ENCODE measurements around the gene SUSD3. TPM values are rescaled to one million over a fixed set of nuclear protein-coding genes. Genes with fewer than 3 reads are reported as not detected.
A peak's percentile ranks its signal among the peaks of the same experiment; 100 is the strongest.

The SUSD3 gene
- total RNA-seq, 2 donors from 2014 or later, result 0.95 to 2.0 TPM

DNA sequence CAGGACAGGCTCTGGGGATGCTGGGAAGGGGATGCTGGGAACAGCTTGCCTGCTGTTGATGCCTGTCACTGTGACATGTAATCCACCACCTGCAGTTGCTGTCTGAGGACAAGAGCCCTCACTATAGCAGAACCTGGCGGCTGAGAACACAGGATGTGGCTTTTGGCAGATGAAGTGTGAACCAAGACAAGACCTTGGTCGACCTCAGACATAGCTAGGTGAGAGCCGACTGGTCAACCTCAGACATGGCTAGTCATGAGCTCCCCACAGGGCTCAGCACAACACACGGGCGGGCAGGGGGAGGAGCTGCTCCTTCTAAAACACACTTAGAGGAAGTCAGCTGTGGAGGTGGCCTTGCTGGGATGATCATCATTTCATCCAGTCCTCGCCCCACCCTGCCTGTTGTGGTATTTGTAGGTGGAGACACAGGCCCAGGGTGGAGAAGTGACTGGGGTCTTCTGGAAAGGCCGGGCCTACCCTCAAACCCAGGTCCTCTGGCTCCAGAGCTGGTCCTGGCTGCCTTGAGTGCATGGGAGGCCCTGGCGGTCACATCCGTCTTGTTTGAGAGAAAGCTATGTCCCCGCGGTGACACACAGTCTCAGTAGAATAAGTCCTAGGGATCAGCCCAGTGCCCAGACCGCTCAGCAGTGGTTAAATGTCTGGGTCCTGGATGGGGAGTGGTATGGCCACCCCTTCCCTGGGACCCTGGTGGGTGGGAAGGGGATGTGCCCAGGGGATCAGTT, 6.1 kb downstream of the SUSD3 start:
- DNase-seq (peak; percentile 56 to 70), ATAC-seq (peak; percentile 53)
- intact Hi-C loops (cut with DNase I, micrococcal nuclease), result no loop called here

DNA sequence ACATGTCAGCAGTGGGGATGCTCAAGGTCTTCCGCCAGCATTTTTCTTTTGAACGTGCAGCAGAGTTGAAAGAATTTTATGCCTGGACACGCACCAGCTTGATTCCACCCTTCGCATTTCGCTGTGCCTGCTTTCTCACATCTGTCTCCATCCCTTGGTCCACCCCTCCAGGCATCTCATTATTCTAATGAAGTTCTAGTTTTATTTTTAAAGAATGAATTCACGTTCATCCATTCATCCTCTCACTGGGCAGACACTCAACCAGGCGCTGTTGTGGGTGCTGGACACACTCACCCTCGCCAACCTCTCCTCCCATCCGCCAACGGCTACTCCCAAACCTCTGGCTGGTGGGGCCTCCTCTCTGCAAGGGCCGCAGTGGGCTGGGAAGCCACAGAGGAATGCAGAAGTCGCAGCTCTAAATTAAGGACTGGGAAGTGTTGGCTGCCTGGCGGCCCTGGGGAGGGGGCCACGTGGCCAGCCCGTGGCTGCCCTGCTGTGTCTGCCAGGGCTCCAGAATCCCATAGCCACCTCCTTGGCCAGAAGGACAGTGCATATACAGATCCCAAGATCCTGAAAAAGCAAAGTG, 6.7 kb downstream of the SUSD3 start:
- DNase-seq, result no peak
- ATAC-seq, result no peak
- intact Hi-C loops (cut with DNase I, micrococcal nuclease), result no loop called here

DNA sequence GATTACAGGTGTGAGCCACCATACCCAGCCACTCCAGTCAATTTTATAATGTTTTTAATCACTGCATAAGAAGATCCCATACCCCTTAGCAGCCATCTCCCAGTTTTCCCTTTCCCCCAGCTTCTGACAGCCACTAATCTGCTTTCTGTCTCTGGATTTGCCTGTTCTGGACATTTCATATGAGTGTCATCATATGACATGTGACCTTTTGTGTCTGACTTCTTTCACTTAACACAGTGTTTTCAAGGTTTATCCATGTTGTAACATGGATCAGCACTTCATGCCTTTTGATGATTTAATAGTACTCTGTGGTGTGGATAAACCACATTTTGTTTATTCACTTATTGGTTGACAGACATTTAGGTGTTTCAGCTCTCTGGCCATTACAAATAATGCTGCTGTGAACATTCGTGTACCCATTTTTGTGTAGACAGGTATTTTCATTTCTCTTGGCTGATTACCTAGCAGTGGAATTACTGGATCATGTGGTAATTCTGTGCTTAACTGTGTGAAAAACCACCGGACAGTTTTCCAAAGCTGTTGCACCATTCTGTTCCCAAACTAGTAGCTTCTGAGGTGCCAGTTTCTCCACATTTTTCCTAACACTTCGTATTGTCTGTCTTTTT, 8.6 kb downstream of the SUSD3 start:
- intact Hi-C loops (cut with DNase I, micrococcal nuclease), result no loop called here
- no peak for DNase-seq

DNA sequence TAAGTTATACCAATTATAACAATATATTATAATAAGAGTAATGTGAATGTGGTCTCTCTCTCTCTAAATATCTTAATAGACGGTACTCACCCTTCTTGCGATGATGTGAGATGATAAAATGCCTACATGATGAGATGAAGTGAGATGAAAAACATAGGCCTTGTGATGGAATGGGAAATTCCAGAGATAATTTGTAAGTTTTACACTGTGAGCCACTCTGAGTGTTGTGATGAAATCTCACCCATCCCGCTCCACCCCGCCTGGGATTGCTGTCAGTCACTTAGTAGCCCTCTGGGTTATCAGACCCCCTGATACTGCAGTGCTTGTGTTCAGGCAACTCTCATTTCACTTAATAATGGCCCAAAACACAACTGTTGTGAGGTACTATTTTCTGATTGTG, 10.5 kb downstream of the SUSD3 start:
- intact Hi-C loops (cut with DNase I, micrococcal nuclease), result no loop called here
- ATAC-seq, result no peak

More for the DNA sequence above, 8.6 kb downstream of the SUSD3 start:
- ATAC-seq, result no peak

DNA sequence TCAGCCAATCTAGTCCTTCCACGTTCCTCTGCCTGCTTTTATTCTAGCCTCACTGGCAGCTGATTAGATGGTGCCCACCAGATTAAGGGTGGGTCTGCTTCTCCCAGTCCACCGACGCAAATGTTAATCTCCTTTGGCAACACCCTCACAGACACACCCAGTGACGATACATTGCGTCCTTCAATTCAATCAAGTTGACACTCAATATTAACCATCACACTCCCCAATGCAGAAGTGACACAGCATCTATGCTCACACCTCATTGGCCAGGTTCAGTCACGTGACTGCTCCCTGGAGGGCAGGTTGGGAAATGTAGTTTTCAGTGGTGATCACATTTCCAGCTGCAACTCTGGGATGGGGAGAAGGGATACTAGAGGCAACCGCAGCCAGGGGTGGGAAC, 13.0 kb downstream of the SUSD3 start:
- ATAC-seq (no peak), DNase-seq (no peak)
- intact Hi-C loops (cut with DNase I, micrococcal nuclease), result no loop called here

More for the DNA sequence above, 10.5 kb downstream of the SUSD3 start:
- DNase-seq, result no peak

DNA sequence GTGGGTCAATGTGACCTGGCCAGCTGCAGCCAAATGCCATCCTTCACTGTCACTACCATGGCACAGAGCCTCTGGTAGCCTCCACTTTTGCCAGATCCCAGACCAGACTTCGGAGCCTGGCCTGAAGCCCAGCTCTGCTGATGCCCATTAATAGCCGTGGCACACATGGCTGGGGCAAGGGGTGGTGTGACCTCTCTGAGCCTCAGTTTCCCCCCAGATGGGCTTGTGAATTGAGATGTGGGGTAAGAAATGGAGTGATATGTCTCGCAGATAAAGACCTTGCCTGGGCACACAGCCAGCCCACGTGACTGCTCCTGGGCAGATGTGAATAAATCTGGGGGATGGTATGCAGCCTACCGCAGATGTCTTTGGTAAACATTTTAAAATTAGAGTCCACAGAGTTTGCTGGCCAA, 13.9 kb downstream of the SUSD3 start:
- intact Hi-C loops (cut with DNase I, micrococcal nuclease), result no loop called here
- ATAC-seq (peak; percentile 43), DNase-seq (peak in 1 of 2 donors; percentile 63)

DNA sequence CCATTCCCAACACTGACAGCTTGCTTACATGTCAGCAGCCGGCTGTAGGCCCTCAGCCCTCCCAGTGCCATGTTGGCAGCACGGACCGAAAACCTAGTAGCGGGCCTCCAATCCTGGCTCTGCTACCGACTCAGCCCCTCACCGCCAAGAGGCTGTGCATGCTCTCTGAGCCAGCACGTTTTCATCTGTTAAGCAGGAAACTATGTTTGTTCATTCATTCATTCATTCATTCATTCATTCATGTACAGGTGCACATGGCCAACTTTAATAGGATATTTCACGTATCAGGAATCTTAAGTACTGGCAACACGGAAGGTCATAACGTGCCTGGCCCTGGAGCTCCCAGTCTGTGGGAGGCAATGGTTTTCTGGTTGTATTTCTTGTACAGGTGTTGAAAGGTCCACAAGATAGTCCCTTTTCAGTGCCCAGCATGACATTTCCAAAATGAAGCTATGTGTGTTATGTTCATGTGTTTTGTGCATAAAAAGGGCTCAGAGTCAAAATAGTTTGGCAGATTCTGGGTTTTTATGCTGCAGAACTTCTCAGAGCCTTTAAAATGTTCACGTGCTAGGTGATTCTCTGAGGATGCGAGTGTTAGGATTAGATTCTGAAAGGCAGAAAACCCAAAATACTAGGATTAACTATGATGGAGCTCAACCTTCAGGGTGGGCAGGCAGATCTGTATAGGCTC, 17.7 kb downstream of the SUSD3 start:
- ATAC-seq, result no peak
- intact Hi-C loops (cut with DNase I, micrococcal nuclease), result no loop called here

DNA sequence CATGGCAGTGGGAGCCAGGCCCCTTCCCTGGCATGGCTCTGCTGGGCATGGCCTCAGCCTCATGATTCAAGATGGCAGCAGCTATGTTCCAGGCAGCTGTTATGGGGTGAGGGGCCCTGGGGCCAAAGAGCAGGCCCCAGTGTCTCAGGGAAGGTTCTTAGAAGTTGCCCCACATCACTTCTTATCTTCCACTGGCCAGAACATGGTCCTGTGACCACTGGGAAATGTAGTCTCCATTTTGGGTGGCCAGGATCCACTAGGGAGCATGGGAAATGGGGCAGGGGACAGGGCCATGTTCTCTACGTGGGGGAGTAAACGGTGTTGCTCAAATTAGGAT, 18.3 kb downstream of the SUSD3 start:
- DNase-seq, result no peak
- intact Hi-C loops (cut with DNase I, micrococcal nuclease), result no loop called here
- ATAC-seq, result no peak

More for the DNA sequence above, 17.7 kb downstream of the SUSD3 start:
- no peak for DNase-seq

DNA sequence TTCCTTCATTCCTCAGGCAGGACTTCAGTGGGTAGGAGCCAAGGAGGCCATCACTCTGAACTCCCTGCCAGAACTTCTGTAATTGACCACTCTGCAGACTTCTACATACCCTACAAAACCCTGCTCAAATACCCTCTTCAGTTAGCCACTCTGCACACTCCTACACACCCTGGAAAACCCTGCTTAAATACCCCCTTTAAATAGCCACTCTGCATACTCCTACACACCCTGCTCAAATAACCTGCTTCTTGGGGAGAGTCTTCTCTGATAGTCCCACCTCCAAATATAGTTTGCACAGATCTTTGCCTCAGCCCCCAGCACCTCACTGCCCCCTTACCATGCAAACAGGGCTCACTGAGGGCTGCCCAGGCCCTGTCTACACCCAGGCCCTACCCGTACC, 18.9 kb downstream of the SUSD3 start:
- intact Hi-C loops (cut with DNase I, micrococcal nuclease), result no loop called here
- ATAC-seq, result no peak
- DNase-seq, result no peak

DNA sequence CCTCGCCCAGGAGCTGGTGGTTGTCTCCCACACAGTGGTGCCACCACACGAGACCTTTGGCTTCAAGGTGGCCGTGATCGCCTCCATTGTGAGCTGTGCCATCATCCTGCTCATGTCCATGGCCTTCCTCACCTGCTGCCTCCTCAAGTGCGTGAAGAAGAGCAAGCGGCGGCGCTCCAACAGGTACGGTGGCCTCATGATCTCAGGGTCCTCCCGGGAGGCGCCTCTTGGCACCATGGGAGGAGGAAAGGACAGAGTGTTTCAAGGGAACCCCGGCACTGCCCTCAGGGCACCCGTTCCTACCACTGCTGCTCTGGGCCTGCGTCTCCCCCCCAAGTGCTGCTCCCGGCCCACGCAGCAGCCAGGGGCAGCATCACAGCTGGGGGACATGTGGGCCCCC, 19.3 kb downstream of the SUSD3 start:
- DNase-seq (no peak), ATAC-seq (no peak)
- intact Hi-C loops (cut with DNase I, micrococcal nuclease), result no loop called here

DNA sequence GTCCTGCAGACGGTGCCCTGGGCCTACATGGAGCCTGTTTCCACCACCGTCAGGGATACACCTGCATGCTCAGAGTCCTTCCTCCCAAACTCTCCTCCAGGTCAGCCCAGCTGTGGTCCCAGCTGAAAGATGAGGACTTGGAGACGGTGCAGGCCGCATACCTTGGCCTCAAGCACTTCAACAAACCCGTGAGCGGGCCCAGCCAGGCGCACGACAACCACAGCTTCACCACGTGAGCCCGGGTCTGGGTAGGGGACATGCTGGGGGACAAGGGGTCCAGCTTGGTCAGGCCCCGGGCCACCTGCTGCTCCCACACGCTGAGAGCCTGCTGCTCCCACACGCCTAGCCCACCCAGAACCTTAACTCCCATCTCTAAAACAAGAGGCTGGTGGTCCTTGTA, 20.9 kb downstream of the SUSD3 start:
- no peak for DNase-seq
- no peak for ATAC-seq
- intact Hi-C loops (cut with DNase I, micrococcal nuclease), result no loop called here

DNA sequence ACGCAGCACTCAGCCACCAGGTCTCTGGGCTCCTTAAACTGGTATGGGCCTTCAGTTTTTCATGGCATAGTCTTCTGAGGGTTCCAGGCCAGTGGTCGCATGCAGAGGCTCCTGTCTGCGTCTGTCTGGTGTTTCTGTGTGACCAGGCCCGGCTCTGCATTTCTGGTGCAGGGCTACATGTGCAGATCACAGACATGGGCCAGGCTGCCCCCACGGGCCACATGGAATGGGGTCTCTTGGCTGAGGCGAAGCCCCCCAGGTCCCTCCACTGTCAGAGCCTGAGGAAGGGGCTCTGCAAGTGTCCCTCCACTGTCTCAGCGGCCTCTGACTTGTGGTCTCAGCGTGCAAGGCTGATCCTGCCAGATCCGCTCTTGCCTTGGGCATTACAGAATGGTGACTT, 21.9 kb downstream of the SUSD3 start:
- intact Hi-C loops (cut with DNase I, micrococcal nuclease), result no loop called here
- no peak for DNase-seq
- no peak for ATAC-seq

DNA sequence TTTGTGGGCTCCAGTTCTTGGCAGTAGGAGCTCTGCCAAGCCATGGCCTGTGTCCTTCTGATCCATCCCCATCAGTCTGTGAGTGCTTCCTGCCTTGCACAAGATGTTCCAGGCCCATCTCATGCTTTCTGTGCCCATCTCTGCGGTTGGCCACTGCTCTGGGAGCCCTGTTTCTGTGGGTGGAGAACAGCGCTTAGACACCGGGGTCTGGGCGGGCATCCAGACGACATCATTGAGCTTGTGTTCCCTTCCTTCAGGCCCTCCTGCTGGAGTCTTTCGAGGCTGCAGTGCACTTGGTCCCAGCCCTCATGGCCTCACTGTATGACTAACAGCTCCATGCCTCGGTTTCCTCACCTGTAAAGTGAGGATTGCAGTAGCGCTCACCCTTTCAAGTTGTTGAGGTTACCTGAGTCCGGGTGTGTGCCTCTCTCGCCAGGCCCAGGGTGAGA, 22.6 kb downstream of the SUSD3 start:
- intact Hi-C loops (cut with DNase I, micrococcal nuclease), result no loop called here
- DNase-seq (no peak), ATAC-seq (no peak)

DNA sequence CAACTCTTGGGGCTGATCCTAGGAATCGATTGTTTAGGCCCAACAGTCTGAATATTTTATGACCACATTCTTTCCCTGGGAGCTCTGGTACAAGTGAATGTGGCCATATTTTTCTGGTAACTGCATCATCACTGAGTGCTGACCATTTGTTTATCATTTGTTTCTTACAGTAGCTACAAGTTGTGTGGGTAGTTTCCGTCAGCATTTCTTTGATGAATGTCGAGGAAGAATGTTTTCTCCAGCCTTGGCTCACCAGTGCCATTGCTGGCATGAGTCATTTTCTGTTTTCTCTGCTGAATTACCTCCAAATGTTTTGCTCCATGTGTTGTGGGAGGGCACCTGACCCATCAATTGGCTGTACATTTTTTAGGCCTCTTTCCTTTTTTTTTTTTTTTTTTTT, 23.4 kb downstream of the SUSD3 start:
- intact Hi-C loops (cut with DNase I, micrococcal nuclease), result no loop called here
- DNase-seq (no peak), ATAC-seq (no peak)

DNA sequence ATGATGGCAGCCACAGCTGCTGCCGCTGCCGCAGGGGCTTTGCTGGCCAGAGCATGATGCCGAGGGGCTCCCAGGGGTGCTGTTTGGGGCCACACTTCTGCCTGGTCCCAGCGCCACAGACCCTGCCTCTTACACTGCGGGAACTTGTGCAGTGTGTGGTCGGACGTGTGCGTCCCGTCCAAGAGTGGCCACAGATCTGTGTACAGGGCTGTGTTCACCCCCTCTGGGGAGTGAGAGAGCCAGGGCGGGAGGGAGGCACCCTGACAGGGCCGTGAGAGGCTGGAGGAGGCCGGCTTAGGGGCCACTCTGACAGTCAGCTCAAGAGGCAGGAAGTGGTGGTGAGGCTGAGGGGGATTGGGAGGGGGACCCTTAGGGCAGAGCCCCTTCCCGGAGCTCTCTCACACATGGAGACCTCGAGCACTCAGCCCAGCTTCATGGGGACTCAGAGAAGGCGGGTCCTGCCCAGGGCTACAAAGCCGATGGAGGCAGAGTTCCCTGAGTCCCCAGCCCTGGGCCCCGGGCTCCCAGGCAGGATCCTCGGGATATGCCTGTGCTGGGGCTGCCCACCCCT, 24.4 kb downstream of the SUSD3 start:
- intact Hi-C loops (cut with DNase I, micrococcal nuclease), result no loop called here
- DNase-seq, result no peak

DNA sequence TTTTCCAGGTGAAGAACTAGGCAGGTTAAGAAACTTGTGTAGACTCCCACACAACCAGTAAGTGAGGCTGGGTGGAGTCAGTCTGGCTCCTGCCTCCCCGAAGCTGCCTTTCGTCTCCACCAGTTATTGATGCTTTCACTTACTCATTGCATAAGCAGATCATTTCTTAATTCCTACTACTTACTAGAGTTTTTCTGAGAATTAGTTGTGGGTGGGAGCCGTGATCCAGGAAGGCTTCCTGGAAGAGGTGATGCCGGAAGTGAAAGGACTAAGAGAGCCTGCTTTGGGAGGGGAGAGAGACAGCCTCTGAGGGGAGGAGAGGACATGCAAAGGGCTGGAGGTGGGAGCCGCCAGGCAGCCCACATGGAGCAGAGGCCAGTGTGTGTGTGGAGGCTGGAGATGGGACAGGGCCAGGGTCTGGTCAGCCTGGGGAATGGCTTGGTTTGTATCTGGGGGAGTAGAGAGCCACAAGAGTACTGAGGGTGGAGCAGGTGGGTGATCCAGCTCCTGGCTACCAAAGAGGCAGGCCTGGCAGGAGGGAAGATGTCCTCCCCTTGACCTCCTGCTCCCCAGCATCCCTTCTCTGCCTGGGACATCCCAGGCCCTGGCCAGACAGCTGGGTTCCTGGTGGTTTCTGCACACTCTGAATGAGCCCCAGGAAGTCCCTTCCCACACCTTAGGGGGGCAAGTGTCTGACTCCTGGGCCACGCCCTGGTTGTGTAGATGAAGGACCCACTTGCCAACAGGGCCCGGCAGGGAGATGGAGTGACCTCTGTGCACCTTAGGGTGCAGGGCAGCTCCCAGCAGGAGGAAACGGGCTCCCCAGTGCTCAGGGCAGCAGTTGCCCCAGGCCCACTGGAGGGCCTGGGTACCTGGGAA, 25.3 kb downstream of the SUSD3 start:
- DNase-seq (no peak), ATAC-seq (no peak)
- intact Hi-C loops (cut with DNase I, micrococcal nuclease), result no loop called here

More for the DNA sequence above, 24.4 kb downstream of the SUSD3 start:
- no peak for ATAC-seq

DNA sequence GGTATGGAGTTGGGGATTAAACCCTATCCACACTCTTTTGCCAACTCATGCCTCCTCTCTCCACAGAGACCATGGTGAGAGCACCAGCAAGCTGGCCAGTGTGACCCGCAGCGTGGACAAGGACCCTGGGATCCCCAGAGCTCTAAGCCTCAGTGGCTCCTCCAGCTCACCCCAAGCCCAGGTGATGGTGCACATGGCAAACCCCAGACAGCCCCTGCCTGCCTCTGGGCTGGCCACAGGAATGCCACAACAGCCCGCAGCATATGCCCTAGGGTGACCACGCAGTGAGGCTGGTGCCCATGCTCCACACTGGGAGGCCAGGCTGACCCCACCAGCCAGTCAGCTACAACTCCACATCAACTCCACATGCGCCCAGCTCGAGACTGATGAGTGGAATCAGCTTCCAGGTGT, 26.0 kb downstream of the SUSD3 start:
- intact Hi-C loops (cut with DNase I, micrococcal nuclease), result no loop called here
- DNase-seq (no peak), ATAC-seq (no peak)

DNA sequence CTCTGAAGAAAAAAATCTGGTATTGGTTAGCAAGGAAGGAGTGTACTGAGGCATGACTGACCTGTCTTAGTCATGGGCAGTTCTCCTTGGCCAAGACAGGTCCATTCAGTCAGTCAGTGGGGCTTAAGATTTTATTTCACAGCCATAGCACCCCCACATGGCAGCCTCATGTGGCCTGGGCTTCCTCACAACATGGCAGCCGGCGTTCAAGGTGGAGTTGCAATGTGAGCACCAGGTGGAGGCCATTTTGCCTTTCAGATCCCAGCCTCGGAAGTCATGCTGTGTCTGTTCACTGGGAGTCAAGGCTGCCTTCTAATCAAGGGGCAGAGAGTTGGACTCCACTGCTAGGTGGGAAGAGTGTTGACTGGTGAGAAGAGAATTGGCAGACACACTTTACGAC, 27.2 kb downstream of the SUSD3 start:
- DNase-seq, result no peak
- ATAC-seq, result no peak
- intact Hi-C loops (cut with DNase I, micrococcal nuclease), result no loop called here
